ENCODE measurements around the gene GUCY2D.

The GUCY2D gene

DNA sequence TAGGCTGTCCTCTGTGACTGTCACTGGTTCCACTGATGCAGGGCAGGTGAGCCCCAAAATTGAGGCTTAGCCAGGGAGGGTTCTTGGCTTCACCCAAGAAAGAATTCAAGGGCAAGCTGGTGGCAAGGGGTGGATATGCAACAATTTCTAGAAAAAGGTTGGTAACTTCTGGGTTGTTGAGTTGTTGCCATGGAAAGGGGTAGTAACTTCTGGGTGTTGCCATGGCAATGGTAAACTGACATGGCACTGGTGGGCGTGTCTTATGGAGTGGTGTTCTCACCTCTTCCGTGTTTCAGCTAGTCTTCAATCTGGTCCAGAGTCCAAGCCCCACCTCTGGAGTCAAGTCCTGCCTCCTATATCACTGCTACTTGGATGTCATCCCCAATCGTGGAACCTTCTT, 9.5 kb upstream of the GUCY2D start:
- no peak for DNase-seq

DNA sequence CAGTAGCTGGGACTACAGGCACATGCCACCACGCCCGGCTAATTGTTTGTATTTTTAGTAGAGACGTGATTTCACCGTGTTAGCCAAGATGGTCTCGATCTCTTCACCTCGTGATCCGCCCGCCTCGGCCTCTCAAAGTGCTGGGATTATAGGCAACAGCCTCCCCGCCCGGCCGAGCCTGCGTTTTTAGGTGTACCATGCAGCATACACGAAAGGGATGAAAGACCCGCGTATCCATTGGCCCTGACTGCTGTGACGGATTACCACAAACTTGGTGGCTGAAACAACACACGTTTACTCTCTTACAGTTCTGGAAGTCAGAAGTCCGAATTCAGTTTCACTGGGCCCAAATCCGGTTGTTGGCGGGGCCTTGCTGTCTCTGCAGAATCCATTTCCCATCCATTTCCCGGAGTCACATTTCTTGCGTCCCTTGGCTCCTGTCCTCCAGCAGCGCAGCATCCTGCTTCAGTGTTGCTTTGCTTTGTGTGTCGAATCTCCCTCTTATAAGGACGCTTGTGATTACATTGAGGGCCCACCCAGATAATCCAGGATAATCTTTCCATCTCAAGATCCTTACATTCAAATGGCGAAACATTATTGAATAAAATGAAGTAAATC, 8.3 kb upstream of the GUCY2D start:
- DNase-seq, result no peak

DNA sequence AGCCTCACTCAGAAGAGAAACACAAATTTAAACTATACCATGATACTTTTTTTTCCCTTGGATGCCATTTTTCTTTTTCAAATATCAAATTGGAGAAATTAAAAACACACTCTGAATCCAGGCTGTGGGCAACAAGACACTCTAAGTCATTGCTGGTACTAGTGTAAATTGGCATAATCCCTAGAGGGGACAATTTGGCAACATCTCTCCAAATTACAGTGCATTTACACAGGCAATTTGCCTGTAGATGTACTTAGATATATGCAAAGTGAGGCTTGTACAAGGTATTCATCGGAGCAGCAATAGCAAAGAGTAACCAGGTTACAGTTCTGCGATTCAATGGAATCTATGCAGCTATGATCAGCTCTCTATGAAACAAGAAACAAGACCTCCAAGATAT, 6.7 kb upstream of the GUCY2D start:
- DNase-seq, result no peak

DNA sequence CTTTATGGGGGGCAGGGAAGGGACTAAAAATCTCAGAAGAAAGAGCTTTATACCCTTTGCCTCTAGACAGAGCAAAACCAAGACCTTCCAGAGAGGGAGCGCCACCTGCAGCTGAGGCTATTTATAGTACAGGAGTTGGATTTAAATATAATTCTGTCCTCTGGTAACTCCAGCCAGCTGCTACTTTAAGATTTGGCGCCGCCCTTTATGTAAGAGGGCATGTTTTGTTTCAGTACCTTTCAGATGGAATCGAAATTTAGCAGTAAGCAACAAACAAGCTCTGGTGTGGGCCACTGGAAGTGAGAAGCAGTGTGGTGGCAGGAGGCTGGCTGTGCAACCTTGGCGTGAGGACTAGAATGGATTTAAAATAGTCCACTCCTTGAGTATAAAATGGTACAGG, 5.2 kb upstream of the GUCY2D start:
- DNase-seq, result no peak

DNA sequence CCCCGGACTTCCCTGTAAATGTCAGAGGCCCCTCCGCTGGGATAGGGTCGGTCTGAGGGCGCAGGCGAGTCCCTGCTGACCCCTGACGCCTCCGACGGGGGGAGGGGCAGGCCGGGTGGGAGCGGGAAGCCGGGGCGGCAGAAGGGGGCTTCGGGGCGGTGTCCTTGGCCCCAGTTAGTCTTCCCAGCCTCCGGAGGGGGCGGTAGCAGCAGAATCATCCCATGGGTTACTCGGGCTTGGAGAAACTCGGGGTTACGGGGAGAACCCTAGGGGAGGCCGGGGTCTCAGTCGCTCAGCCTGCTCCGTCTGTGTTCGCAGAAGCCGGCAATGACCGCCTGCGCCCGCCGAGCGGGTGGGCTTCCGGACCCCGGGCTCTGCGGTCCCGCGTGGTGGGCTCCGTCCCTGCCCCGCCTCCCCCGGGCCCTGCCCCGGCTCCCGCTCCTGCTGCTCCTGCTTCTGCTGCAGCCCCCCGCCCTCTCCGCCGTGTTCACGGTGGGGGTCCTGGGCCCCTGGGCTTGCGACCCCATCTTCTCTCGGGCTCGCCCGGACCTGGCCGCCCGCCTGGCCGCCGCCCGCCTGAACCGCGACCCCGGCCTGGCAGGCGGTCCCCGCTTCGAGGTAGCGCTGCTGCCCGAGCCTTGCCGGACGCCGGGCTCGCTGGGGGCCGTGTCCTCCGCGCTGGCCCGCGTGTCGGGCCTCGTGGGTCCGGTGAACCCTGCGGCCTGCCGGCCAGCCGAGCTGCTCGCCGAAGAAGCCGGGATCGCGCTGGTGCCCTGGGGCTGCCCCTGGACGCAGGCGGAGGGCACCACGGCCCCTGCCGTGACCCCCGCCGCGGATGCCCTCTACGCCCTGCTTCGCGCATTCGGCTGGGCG, 542 bp downstream of the GUCY2D start:
- DNase-seq, result no peak

DNA sequence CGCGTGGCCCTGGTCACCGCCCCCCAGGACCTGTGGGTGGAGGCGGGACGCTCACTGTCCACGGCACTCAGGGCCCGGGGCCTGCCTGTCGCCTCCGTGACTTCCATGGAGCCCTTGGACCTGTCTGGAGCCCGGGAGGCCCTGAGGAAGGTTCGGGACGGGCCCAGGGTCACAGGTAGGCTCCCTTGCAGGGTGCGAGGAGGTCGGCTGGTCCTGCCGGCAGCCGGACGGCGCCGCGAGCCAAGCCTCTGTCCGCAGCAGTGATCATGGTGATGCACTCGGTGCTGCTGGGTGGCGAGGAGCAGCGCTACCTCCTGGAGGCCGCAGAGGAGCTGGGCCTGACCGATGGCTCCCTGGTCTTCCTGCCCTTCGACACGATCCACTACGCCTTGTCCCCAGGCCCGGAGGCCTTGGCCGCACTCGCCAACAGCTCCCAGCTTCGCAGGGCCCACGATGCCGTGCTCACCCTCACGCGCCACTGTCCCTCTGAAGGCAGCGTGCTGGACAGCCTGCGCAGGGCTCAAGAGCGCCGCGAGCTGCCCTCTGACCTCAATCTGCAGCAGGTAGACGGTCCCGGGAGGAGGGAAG, 1.3 kb downstream of the GUCY2D start:
- no peak for DNase-seq

DNA sequence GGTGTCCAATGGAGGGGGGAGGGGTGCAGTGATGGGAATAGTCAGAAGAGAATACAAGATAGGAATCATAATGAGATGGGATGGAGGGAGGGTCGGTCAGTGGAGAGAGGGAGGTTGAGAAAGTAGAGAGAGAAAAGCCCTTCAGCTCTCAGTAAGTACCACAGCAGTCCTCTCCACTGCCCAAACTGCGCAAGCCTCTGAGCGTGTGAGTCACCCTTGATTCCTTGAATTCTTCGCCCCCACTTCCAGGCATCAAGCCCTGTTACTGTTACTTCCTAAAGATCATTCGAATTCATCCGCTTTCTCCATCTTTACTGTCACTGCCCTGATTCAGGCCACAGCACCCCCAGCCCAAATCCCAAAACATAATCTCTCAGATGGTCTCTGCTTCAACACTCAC, 2.5 kb downstream of the GUCY2D start:
- no peak for DNase-seq

DNA sequence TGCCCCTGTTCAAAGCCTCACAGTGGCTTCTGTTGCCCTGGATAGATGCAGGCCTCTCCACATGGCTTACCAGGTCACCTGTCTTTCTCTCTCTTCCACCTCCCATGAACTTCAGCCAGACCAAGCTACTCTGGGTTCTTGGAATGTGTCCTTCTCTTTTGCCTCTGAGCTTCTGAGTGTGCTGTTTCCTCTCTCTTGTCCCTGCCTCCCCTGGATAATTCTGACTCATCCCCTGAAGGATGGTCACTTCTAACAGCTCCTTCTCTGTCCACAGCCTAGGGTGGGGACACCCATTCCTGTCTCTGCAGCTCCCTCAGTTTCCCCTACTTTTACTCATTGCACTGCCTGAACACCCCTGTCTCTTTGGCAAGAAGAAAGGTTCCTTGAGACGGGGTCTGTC, 2.9 kb downstream of the GUCY2D start:
- no peak for DNase-seq

DNA sequence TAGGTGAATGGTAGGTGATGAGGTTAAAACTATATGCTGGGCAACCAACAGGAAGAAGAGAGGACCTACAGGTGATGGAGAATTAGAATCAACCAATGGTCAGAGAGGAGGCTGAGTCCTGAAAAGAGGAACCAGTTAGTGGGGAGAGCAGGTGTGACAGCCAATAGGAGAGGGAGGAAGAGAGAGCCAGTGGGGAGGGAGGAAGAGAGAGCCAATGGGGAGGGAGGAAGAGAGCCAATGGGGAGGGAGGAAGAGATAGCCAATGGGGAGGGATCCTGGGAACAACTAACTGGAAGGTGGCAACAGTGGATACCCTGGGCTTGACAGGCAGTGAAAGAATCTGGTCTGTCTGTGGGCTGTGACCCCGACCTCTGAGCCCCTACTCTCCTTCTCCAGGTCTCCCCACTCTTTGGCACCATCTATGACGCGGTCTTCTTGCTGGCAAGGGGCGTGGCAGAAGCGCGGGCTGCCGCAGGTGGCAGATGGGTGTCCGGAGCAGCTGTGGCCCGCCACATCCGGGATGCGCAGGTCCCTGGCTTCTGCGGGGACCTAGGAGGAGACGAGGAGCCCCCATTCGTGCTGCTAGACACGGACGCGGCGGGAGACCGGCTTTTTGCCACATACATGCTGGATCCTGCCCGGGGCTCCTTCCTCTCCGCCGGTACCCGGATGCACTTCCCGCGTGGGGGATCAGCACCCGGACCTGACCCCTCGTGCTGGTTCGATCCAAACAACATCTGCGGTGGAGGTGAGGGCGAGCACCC, 3.7 kb downstream of the GUCY2D start:
- DNase-seq, result no peak

DNA sequence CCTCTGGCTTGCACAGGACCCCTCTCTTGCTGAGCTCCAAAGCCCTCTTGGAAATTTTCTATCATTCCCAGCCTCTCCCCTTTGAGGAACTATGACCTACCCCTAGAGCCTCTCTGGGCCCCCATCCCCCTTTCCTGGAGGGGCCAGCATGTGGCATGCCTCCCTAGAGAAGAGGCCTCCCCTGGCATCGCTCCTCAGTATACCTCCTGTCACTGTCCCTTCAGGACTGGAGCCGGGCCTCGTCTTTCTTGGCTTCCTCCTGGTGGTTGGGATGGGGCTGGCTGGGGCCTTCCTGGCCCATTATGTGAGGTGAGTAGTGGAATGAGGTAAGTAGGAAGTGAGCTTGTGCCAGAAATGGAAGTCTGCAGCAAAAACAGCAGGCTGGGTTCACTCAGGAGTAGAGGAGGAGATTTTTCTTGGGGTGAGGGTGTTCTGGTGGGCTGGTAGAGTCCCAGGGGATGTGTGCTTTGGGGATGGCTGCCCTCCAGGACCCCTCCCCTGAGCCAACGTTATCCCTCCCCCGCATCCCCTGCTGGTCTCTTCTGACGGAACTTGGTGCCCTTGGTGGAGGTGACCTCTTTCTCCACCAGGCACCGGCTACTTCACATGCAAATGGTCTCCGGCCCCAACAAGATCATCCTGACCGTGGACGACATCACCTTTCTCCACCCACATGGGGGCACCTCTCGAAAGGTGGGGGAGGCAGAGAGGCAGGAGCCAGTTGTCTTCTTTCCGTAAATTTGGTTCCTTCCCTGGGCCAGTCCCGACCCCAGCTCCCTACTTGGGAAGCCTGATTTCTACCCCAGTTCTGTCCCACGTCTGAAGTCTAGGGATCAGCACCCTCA, 4.6 kb downstream of the GUCY2D start:
- DNase-seq, result no peak

DNA sequence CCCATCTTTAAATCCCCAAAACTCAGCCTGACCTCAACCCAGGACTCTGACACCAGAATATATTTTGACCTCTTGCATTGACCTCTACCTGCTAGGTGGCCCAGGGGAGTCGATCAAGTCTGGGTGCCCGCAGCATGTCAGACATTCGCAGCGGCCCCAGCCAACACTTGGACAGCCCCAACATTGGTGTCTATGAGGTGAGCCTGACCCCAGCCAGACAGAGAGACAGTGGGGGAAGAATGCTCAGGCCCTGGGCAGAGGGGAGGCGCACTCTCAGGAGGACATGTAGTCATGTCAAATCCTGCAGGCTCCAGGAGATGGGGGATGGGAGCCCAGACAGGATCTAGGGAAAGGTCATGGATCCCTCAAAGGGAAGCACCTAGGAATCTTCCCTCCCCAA, 5.4 kb downstream of the GUCY2D start:
- DNase-seq, result no peak

DNA sequence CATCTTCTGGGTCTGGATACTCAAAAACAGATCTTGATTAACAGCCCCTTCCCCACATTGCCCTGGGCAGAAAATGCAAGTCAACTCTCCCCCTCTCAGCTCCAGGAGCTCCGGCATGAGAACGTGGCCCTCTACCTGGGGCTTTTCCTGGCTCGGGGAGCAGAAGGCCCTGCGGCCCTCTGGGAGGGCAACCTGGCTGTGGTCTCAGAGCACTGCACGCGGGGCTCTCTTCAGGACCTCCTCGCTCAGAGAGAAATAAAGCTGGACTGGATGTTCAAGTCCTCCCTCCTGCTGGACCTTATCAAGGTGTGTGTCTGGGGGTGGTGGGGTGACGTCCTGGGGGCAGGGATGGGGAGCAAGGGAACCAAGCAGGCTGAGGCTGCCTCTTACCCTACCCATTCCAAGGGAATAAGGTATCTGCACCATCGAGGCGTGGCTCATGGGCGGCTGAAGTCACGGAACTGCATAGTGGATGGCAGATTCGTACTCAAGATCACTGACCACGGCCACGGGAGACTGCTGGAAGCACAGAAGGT, 9.7 kb downstream of the GUCY2D start:
- no peak for DNase-seq

DNA sequence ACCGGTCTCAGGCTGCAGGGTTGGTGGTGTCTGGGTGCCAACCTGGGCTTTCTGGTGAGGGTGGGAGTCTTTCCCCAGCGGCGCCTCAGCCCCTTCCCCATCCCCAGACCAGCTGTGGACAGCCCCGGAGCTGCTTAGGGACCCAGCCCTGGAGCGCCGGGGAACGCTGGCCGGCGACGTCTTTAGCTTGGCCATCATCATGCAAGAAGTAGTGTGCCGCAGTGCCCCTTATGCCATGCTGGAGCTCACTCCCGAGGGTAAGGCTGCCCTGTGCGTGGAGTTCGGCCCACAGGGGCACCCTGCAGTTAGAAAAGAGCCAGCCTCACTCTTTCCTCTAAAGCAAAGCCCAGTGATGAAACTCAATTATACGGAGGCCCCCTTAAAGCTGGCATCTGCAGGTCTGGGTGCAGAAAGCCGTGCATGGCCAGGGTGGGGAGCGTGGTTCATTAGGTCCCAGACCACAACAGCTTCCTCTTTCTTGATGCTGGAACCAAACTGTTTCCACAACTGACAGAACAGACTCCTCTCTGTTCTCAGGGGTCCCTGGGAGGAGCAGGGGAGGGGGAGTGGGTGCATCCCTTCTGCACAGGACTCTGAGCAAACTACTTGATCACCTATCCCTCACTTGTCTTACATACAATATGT, 10.7 kb downstream of the GUCY2D start:
- DNase-seq, result no peak

DNA sequence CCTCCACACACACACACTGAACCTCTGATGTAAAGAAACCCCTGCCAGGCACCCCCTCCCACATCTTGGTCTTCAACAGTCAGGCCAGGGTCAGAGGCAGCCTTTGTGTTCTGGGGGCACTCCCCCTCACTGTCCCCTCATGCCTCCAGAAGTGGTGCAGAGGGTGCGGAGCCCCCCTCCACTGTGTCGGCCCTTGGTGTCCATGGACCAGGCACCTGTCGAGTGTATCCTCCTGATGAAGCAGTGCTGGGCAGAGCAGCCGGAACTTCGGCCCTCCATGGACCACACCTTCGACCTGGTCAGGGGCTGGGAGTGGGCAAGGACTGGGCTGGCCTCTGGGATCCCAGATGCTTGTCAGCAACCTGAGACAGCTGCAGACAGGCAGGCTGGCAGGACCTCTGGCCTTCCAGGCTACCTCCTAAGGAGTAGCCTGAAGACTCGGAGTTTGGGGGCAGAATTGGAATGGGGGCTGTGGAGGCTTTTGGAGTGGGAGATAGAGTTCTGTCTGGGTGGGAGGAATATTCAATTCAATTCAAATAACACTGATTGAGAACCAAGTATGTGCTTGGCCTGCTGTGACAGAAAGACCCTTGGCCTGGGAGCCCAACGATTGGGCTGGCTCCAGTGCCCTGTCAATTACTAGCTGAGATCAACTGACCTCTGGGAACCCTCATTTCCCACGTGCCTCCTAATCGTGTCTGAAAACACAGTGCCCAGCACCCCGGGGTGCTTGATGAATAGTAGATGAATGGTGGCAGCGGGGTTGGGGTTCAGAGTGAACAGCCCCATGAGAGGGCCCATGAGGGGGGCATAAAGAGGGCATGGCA, 11.5 kb downstream of the GUCY2D start:
- no peak for DNase-seq

DNA sequence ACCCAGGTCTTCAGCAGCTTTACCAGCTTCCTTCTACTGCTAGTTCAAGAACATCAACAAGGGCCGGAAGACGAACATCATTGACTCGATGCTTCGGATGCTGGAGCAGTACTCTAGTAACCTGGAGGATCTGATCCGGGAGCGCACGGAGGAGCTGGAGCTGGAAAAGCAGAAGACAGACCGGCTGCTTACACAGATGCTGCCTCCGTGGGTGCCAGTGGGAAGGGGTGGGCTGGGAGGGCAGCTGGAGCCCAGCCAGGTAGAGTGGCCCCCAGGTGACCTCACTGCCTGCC, 12.1 kb downstream of the GUCY2D start:
- DNase-seq, result no peak

DNA sequence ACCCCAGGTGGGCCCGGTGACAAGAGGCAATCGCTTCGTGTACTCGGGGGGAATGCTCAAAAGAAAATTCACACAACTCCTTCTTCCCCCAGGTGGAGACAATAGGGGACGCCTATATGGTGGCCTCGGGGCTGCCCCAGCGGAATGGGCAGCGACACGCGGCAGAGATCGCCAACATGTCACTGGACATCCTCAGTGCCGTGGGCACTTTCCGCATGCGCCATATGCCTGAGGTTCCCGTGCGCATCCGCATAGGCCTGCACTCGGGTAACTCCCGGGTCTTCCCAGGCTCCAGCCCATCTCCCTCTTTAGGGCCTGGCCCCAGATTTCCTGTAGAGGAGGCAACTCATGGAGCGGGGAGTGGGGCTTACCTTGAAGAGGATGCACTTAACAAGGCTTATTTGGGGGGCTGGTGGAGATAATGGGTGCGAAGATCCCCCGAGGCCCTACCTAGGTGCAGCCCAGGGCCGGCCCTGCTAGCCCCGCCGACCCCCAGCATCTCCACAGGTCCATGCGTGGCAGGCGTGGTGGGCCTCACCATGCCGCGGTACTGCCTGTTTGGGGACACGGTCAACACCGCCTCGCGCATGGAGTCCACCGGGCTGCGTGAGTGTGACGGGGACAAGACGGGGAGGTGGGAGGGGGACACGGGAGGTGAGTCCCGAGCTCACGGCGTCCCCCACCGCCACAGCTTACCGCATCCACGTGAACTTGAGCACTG, 13.0 kb downstream of the GUCY2D start:
- no peak for DNase-seq

DNA sequence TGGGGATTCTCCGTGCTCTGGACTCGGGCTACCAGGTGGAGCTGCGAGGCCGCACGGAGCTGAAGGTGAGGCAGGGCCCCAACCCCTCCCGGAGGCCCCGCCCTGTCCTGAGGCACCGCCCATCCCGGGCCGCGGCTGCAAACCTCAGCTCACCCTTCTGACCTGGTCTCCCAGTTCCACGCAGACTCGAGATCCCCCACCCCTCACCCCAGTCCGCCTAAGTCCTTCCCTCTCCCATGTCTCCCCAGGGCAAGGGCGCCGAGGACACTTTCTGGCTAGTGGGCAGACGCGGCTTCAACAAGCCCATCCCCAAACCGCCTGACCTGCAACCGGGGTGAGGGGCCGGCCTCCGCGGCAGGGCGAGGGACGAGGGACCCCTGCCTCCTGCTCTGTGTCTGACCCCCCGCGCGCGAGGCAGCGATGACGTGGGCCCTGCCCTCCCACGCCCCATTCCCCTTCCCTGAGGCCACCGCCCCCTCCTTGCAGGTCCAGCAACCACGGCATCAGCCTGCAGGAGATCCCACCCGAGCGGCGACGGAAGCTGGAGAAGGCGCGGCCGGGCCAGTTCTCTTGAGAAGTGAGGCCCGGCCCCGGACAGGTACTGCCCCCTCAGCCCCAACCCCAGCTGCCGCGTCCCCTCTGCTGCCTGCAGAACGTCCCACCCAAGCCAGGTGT, 13.7 kb downstream of the GUCY2D start:
- peak; percentile 15 for DNase-seq

DNA sequence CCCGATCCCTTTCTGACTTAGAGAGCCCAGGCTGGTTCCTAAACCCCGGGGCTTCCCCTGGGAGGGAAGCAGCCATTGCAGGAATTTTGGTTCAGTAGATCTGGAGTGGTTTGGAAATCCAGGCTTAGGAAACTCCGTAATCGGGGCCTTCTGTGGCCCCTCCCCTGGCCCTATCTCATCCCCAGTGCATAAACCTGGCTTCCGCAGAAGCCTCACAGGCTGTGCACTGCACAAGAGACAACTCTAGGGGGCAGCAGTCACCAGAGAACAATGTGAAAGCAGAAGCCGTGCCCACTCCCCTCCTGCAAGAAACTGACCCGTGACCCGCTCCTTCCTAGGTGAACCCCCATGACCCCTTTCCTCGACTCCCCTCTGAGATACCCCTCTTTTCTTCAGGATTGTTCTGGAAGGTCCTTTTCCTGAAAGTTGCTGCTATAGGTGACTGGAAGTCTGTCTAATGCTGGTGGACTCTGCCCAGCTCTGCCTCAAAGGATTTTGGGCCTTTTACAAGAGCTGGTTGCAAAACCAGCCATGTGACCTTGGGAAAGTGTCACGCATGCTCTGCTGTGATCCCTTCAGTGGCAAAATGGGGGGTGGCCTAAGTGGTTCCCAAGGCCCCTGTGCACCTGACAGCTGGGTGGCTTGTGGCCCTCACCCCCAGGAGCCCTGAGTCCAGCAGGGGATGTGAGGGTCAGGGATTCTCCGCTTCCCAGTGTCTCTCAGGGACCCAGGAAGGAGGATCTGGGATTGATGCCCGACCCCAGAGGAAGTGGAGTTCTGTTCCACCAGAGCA, 14.4 kb downstream of the GUCY2D start:
- DNase-seq, result peak; percentile 10

DNA sequence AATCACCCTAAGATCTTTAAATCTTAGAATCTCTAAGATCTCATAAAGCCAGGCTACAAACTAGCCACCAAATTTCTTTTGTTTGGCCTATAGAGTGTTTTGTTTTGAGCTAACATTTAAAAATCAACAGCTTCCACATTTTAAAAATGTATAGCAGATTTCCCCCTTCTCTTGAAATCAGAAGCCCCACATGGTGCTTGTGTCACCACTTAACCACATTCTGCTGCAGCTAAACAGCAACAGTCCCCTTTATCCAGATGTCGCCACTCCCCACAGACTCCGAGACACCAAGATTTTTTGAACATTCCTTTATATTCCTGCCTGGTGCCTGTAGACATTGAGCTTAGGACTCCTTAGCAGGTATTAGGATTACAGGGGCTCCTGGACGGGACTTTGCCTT, 16.0 kb downstream of the GUCY2D start:
- no peak for DNase-seq

Measured in stimulated activated naive CD4-positive, alpha-beta T cell treated with Interleukin-2 at 50 U/mL for 16 hours (primary cell).